Astrocyte of the spinal cord (primary cell): ENCODE results near the gene ARHGEF3.

Experiments
- DNase-seq: peaks from one replicate; pipeline ENCODE4 v3.0.0; 2011; ENCODE audit warnings: low read depth, low spot score
- H3K4me3 ChIP-seq: 2 replicates; pipeline ENCODE4 v1.5.1; 2011; ENCODE audit warnings: low read depth, mild to moderate bottlenecking, low read length, moderate library complexity
- CTCF ChIP-seq: IDR thresholded peaks from 2 replicates; pipeline ENCODE4 v1.5.1; 2012; ENCODE audit warnings: low read depth, mild to moderate bottlenecking, low read length, inconsistent platforms
- in situ Hi-C: cut with HindIII; loops from 2 replicates; pipeline ENCODE4 v1.10.0; 2017; ENCODE audit warnings: low sequenced_read_pairs

The ARHGEF3 gene

GRCh38 chr3:56822501-56822900 is 20.8 kb upstream of the ARHGEF3 start:
- no peak overlapping the region for H3K4me3 ChIP-seq
- in situ Hi-C loops, result no loop called here
- DNase-seq, result no peak
- TF ChIP-seq CTCF, result no peak

GRCh38 chr3:56819016-56819809 is 17.5 kb upstream of the ARHGEF3 start:
- in situ Hi-C loops, result no loop called here
- TF ChIP-seq CTCF, result no peak
- H3K4me3 ChIP-seq, result no peak overlapping the region
- no peak for DNase-seq

GRCh38 chr3:56818156-56818985 is 16.6 kb upstream of the ARHGEF3 start:
- in situ Hi-C loops, result no loop called here

GRCh38 chr3:56817646-56818045 is 15.9 kb upstream of the ARHGEF3 start:
- in situ Hi-C loops, result no loop called here
- TF ChIP-seq CTCF, result no peak
- DNase-seq, result no peak
- H3K4me3 ChIP-seq, result no peak overlapping the region

More at GRCh38 chr3:56818156-56818985, 16.6 kb upstream of the ARHGEF3 start:
- H3K4me3 ChIP-seq, result no peak overlapping the region
- TF ChIP-seq CTCF, result no peak
- no peak for DNase-seq

- no peak for DNase-seq
- in situ Hi-C loops, result no loop called here
These were observed 14.3 kb upstream of the ARHGEF3 start for GRCh38 chr3:56816061-56816460.

GRCh38 chr3:56815589-56815988 is 13.8 kb upstream of the ARHGEF3 start:
- DNase-seq, result no peak
- TF ChIP-seq CTCF, result no peak
- in situ Hi-C loops, result no loop called here
- H3K4me3 ChIP-seq, result no peak overlapping the region

More at GRCh38 chr3:56816061-56816460, 14.3 kb upstream of the ARHGEF3 start:
- TF ChIP-seq CTCF, result no peak
- H3K4me3 ChIP-seq, result no peak overlapping the region
